OCI-LY3 (cell line): Measurements from ENCODE around the gene TXNDC11.

Source experiments
- H2AFZ ChIP-seq: fragments of 200-600, 300-600 bp; shearing (Covaris generic); 2 replicates; pipeline ENCODE4 v1.6.0; 2014; ENCODE audit warnings: antibody characterized with exemption, low read depth, low read length
- H3K27ac ChIP-seq: fragments of 200-600, 300-600 bp; sonication (generic); 2 replicates; pipeline ENCODE4 v1.5.1; 2014; ENCODE audit warnings: mild to moderate bottlenecking, low read length, moderate library complexity, mixed read lengths
- H3K27me3 ChIP-seq: fragments of 200-600, 300-600 bp; sonication (generic); 2 replicates; pipeline ENCODE4 v1.6.1; 2014; ENCODE audit warnings: low read depth, low read length, mixed read lengths
- H3K36me3 ChIP-seq: fragments of 200-600, 300-600 bp; sonication (generic); replicated peaks from 2 replicates; pipeline ENCODE3; 2014; ENCODE audit warnings: low read depth, low read length, mixed read lengths
- H3K4me1 ChIP-seq: fragments of 300-600, 200-600 bp; sonication (generic); 2 replicates; pipeline ENCODE4 v1.6.1; 2014; ENCODE audit warnings: low read length, mixed read lengths
- H3K4me2 ChIP-seq: fragments of 200-600, 300-600 bp; sonication (generic); 2 replicates; pipeline ENCODE4 v1.6.1; 2014; ENCODE audit warnings: low read length, mixed read lengths
- H3K4me3 ChIP-seq: fragments of 300-600, 200-600 bp; sonication (generic); 2 replicates; pipeline ENCODE4 v1.5.1; 2014; ENCODE audit warnings: antibody characterized with exemption, mild to moderate bottlenecking, low read length, moderate library complexity
- H3K79me2 ChIP-seq: fragments of 300-600, 200-600 bp; shearing (Covaris generic); 2 replicates; pipeline ENCODE4 v1.6.1; 2014; ENCODE audit warnings: mild to moderate bottlenecking, low read length, mixed read lengths
- H3K9ac ChIP-seq: fragments of 300-600, 200-600 bp; shearing (Covaris generic); 2 replicates; pipeline ENCODE4 v1.6.0; 2014; ENCODE audit warnings: mild to moderate bottlenecking, low read length, moderate library complexity
- H3K9me3 ChIP-seq: fragments of 200-600, 300-600 bp; shearing (Covaris generic); 2 replicates; pipeline ENCODE4 v1.6.1; 2014; ENCODE audit warnings: low read length, mixed read lengths; ENCODE audit not compliant: insufficient read depth
- H4K20me1 ChIP-seq: fragments of 200-600, 300-600 bp; sonication (generic); 2 replicates; pipeline ENCODE4 v1.6.1; 2016; ENCODE audit warnings: low read length, mixed read lengths; ENCODE audit not compliant: insufficient read depth
- EZH2phosphoT487 ChIP-seq: fragments of 200-600 bp; shearing (Covaris generic); IDR thresholded peaks from 2 replicates; pipeline ENCODE4 v1.6.1; 2018; ENCODE audit warnings: antibody characterized with exemption, mixed run types, low read depth
- TF ChIP-seq, protein P1 (sequence below): fragments of 200-600, 300-600 bp; sonication (generic); IDR thresholded peaks from 2 replicates; pipeline ENCODE4 v1.5.1; 2014; ENCODE audit warnings: antibody characterized with exemption, low read length, low read depth

The TXNDC11 gene

DNA sequence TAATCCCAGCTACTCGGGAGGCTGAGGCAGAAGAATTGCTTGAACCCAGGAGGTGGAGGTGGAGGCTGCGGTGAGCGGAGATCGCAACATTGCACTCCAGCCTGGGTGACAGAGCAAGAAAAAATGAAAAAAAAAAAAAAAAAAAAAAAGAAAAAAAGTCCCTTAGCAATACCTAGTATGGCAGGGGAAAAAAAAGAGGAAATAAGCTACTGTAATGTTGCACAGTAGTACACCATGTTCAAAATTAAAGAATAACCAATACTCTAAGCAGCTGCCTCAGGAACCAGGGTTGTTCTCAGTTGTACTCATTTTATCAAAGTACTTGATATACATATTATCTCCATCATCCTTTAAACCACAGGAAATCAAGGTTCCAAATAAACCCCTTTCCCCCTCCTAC lies 17.3 kb upstream of the TXNDC11 start:
- Histone ChIP-seq H4K20me1 (no peaks in the 10 kb centered on the region), H3K9ac (peak overlapping the region; percentile 68), H3K27me3 (no peaks in the 10 kb centered on the region), H2AFZ (no peak overlapping the region), H3K79me2 (peaks cover 25% of the 10 kb centered on the region), H3K4me3 (peak overlapping the region; percentile 37; the same call in 1 of the 2 replicates), H3K4me1 (peaks cover 49% of the 10 kb centered on the region), H3K36me3 (peaks cover 77% of the 10 kb centered on the region), H3K4me2 (peak overlapping the region; percentile 61), H3K27ac (peak overlapping the region; percentile 97), H3K9me3 (no peaks in the 10 kb centered on the region)
- TF ChIP-seq EZH2phosphoT487: no peak
- TF ChIP-seq, protein P1, sequence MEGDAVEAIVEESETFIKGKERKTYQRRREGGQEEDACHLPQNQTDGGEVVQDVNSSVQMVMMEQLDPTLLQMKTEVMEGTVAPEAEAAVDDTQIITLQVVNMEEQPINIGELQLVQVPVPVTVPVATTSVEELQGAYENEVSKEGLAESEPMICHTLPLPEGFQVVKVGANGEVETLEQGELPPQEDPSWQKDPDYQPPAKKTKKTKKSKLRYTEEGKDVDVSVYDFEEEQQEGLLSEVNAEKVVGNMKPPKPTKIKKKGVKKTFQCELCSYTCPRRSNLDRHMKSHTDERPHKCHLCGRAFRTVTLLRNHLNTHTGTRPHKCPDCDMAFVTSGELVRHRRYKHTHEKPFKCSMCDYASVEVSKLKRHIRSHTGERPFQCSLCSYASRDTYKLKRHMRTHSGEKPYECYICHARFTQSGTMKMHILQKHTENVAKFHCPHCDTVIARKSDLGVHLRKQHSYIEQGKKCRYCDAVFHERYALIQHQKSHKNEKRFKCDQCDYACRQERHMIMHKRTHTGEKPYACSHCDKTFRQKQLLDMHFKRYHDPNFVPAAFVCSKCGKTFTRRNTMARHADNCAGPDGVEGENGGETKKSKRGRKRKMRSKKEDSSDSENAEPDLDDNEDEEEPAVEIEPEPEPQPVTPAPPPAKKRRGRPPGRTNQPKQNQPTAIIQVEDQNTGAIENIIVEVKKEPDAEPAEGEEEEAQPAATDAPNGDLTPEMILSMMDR: no peak

DNA sequence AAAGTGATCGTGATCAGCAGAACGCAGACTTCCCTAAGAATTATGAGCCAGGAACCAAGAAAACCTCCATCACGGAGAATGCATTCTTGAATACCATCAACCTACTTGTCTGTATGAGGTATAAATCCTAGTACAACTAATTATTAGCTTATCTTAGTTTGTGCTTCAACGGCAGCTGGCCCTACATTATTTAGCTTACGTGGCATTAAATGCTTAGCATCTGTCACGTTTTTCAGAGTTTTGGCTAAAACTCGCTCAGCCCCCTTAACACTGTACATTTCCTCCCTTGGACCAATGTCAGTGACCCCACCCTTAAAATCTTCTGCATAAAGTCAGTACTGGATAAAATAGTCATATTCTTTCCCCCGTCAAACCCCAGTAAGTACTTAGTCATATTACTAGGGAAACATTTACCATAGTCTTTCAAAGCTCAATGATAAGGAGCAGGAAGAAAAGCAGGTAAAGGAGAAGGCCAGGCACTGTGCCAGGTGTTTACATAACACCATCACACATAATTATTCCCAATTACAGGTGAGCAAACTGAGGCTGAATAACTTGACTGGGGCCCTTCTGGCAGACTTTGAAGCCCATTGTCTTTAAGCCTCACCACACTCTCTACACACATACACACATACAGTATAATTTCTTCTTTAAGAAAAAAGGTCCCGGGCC lies 16.6 kb upstream of the TXNDC11 start:
- H3K4me2 ChIP-seq: peak overlapping the region; percentile 40
- H2AFZ ChIP-seq: no peak overlapping the region
- TF ChIP-seq, protein P1: no peak
- TF ChIP-seq EZH2phosphoT487: no peak
- H3K79me2 ChIP-seq: peaks cover 25% of the 10 kb centered on the region
- H3K4me1 ChIP-seq: peaks cover 49% of the 10 kb centered on the region
- no peaks in the 10 kb centered on the region for H3K27me3 ChIP-seq
- H3K9me3 ChIP-seq: no peaks in the 10 kb centered on the region
- no peaks in the 10 kb centered on the region for H4K20me1 ChIP-seq
- H3K36me3 ChIP-seq: peaks cover 73% of the 10 kb centered on the region
- H3K9ac ChIP-seq: peak overlapping the region; percentile 33; the same call in 1 of the 2 replicates
- H3K4me3 ChIP-seq: peak overlapping the region; percentile 12; the same call in 1 of the 2 replicates
- H3K27ac ChIP-seq: peak overlapping the region; percentile 97

DNA sequence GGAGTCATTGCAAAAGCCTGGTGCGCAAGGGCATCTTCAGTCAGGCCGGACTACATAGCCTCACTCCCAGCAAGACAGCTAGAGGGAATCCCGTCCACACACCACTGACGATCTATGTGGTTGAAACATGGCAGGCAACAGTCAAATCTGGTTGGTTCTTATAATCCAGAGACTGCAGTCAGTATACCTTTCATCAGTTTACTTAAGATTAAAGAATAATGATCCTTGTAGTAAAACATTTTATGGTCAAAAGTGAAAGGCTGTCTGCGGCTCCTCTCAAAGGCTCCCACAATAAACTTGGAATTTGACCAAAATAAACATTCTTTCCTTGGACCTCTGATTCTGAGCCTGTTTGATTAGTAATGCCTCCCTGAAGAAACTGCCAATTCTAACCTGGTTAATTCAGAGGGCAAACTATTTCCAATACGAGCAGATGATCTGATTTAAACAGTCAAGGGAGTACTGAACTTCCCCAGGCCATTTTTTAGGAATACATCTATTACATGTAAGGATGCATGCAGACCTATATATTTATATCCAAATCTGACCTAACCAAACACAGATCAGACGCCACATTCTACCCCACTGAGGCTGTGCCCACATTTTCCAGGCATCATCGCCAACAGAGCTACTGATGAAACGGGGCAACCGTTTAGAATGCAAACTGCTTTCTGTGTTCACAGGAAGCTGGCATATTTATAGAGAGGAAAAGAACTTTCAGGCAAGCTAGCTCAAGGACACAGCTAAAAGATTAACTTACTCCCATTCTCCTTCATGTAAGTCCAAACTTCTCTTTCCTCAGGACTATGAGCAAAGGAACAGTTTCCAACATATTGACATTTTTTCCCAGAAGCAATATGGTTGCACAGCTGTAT lies 15.3 kb upstream of the TXNDC11 start:
- TF ChIP-seq, protein P1: no peak
- TF ChIP-seq EZH2phosphoT487: no peak
- peaks cover 75% of the 10 kb centered on the region for H3K36me3 ChIP-seq
- no peaks in the 10 kb centered on the region for H3K9me3 ChIP-seq
- no peak overlapping the region for H2AFZ ChIP-seq
- no peak overlapping the region for H3K9ac ChIP-seq
- no peak overlapping the region for H3K4me3 ChIP-seq
- H3K4me2 ChIP-seq: no peak overlapping the region
- no peaks in the 10 kb centered on the region for H3K27me3 ChIP-seq
- H3K79me2 ChIP-seq: peaks cover 25% of the 10 kb centered on the region
- H3K4me1 ChIP-seq: peaks cover 47% of the 10 kb centered on the region
- no peaks in the 10 kb centered on the region for H4K20me1 ChIP-seq
- H3K27ac ChIP-seq: peak overlapping the region; percentile 97

DNA sequence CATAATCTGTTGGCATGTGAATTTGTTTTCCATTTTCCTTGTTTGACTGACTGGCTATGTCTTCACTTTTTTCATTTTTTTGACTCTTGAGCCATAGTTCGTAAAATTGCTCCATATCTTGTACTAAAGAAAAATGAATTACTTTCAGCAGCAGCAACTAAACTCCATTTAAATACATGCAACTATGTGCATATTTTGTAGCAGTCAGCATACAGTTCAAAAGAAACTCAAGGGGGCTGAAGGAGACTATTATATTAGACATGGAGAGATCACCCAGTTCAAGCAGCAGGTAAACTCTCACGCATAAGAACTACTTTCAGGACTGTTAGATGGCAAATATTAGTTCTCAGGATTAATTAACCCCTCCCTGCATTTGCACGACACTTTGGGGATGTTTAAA lies 13.6 kb upstream of the TXNDC11 start:
- Histone ChIP-seq H3K27me3 (no peaks in the 10 kb centered on the region), H3K36me3 (peaks cover 70% of the 10 kb centered on the region), H3K4me3 (no peak overlapping the region), H4K20me1 (no peaks in the 10 kb centered on the region), H3K4me2 (no peak overlapping the region), H3K27ac (no peak overlapping the region), H3K9ac (no peak overlapping the region), H3K4me1 (peaks cover 46% of the 10 kb centered on the region), H2AFZ (no peak overlapping the region), H3K9me3 (no peaks in the 10 kb centered on the region), H3K79me2 (peaks cover 18% of the 10 kb centered on the region)
- no peak for TF ChIP-seq EZH2phosphoT487
- TF ChIP-seq, protein P1: no peak
